Measurements from ENCODE around the gene TSR3.

The TSR3 gene

DNA sequence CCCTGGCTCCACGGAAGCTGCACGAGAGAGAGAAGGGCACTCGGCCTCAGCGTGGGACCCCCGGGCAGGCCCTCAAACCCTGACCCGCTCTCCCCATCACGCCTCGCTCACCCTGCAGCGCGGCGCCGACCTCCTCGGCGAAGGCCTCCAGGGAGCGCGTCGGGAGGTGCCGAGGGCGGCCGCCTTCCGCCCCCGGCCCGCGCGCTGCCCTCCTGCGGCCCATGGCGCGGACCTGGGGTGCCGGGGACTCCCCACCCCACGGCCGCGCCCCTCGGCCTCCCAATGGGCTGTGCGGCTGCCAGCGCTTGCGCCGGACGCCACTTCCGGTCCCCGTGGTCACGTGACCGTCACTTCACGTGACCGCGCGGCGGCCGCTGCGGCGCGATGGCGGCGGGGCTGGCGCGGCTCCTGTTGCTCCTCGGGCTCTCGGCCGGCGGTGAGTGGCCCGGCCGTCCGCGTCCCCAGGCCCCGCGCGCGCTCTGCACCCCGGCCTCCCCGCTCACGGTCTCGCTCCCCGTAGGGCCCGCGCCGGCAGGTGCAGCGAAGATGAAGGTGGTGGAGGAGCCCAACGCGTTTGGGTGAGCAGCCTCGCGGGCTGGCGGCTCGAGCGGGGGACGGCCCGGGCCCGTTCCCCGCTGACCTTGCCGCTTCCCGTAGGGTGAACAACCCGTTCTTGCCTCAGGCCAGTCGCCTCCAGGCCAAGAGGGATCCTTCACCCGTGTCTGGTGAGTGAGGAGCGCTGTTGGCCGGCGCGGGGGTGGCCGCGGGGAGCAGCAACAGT lies at the start of gene TSR3, which contains the start of gene GNPTG:
TSR3 (minus strand) TSS at position 297 of the 781 bp plus-strand sequence; CDS start at position 223, 74 bp downstream.
GNPTG (plus strand) TSS at position 350 of the 781 bp plus-strand sequence; CDS start at position 385, 35 bp downstream.
- DNase-seq, result peak; percentile 83

DNA sequence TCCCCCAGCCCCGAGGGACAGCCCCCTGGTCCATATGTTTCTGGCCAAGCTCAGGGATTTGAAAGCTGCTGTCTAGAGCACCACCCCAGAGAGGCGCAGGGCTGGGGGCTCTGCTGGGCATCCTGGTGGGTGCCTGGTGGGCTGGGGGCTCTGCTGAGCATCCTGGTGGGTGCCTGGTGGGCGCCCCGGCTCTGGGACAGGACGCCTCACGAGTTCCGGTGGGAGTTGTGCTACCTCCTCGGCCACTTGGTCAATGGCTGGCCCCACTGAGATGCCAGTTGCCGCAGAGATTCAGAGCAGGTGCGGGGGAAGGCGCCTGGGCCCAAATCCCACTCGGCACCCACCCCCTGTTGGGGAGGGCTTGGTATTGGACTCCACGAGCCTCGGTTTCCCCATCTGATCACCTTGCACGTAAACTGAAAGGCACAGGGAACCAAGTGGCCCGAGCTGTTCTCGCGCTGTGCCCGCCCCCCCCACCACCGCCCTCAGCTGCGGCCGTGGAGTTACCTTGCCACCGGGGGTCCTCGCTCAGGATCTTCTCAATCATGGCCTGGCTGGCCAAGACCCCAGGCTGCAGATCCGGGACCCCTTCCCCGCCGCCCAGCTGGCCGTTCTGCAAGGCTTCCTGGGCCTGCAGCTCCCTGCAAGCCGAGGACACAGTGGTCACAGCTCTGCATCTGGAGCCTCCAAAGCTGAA lies 49.5 kb upstream of the TSR3 start:
- DNase-seq, result no peak

DNA sequence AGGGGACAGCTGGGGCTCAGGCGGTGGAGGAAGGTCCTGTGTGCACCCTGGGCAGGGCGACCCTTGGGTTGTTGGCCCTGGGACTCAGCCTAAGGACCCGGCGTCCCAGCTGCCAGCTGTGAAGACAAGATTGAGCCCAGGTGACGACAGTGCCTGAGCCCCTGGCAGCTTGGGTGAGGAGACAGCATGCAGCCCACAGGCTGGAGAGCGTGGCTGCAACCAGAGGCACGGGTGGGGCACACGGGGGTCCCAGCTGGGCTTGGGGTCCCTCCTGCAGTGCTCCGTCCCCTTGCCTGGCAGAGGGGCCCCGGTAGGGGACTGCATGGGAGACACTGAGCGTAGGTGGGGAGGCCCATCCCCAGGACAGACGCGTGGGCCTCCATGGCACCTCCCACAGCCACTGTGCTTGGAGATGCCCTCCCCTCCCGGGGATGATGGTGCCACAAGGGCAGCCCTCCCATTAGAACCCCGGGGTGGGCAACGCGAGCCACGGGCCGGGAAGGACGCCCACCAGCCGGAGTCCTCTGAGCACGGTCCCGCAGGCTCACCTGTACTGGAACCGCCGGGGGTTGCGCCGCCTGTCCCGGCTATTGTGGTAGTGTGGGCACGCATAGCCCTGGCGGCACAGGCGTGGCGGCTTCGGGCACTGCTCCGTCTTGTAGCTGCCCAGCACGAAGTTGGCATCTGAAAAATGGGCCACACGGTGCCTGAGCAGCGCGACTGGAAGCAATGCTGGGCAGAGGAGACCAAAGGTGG lies 47.3 kb upstream of the TSR3 start:
- no peak for DNase-seq

DNA sequence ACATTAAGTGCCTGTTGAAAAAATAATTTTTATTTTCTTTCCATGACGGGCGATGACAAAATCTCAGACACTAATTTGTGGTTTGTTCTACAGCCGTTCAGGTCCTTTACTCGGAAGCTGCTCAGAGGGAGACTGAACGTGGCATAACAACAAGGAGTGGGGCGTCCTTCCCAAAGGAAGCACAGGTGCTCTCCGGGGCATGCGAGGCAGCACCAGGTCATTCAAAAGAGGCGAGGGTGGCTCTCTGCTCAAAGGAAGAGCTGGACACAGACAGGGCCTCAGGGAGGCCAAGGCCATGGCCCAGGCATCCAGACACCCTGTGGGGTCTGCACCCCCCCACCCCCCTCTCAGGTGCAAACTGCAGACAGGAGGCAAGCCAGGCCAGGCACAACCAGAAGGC lies 46.7 kb upstream of the TSR3 start:
- DNase-seq, result no peak

DNA sequence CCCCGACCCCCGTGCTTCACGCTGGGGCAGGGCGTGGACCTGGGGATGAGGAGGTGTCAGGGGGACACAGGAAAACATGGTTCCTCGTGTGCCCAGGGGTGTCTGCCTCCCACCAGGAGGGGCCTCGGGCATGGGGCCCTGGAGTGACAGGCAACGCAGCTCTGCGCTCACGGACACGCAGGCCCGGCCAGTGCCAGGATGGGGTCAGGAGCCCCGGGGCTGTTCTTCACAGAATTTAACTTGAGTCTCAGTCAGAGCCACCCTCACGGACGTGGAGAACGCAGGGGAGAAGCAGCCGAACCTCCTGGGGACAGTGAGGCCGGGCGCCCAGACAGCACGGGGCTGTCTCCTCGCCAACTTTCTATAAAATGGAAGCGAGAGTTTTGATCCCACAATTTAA lies 46.1 kb upstream of the TSR3 start:
- DNase-seq, result no peak

DNA sequence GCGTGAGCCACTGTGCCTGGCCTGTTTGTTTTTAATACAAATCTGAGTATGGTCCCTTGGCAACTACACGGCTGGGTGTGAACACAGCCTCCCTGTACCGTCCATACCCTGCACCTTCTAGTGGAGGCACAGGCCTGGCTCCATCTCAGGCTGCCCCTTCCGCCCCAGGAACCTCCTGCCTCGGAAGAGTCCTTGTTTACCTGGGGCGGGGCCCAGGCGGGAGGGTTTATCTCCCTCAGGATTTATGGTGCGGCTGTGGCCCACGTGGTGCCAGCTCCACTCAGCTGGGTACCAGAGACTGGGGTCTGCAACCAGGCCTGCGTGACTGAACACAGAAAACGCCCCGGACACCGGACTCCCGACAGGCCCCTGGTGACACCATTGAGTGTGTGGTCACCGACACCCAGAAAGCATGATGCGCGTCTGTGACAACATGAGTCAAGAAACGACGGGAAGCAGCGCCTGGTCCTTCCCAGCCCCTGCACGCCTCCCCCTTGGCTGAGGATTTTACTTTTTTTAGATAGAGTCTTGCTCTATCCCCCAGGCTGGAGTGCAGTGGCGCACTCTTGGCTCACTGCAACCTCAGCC lies 43.9 kb upstream of the TSR3 start:
- DNase-seq, result no peak

DNA sequence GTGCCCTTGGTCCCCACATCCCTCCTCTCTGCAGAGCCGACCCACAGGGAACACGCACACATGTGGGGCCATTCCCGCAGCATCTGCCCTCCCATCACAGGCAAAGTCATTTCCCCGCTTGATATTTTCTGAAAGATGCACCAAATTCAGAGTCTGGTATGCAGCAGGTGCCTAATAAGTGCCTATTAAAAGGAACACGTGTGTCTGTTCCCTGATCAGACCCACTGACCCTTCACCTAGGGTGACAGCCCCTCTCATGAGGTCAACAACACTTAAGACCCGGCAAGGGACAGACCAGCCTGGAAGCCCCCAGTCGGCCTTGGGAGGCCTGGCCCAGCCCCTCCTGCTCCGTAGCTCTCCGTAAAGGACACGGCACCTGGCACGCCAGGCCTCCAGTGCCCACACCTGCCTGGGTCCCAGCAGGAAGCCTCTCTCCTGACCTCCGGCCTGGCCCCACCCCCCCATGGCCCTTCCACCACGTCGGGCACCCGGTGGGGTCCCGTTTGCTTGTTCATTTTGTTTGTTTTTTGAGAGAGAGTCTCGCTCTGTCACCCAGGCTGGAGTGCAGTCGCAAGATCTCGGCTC lies 42.8 kb upstream of the TSR3 start:
- no peak for DNase-seq

DNA sequence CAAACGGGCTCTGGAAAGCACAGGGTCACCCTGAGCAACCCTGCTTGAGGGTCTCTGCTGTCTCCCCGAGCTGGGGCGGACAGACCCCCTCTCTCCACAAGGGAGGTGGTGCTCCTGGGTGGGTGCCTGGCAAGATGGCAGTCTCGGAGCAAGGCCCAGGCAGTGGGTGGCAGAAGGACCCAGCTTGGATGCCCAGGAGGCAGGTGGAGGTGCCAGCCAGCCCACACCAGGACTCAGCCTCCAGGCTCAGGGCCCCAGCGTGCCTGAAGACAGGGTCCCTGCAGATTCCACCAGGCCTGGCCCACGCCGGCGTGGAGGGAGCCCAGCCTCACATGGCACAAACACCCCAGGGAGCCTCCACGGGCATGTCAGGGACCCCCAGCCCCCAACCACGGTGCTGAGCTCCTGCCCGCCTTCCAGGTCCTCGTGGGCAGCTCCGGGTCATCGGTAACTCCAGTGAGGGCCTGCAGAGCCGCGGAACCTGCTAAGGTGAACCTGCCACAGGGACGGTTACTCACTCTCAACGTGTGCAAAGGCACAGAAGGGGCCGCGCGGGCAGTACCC lies 42.0 kb upstream of the TSR3 start:
- DNase-seq, result no peak

DNA sequence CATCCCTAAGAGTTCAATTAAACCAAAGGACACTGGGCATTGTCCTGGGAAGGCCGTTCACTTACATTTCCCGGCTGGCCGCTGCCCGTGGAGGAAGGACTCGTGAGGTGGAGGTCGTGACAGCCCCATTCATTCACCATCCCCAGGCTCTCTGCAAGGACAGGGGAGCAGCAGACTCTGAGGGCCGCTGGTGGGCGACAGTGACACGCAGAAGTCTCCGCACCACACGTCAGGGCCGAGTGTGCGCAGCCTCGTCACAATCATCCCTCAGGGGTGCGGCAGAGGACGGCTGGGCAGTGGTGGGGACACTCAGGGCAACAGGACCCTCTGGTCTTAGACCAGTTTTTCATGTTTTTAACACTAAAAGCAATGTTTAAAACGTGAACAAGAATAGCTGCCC lies 41.1 kb upstream of the TSR3 start:
- no peak for DNase-seq

DNA sequence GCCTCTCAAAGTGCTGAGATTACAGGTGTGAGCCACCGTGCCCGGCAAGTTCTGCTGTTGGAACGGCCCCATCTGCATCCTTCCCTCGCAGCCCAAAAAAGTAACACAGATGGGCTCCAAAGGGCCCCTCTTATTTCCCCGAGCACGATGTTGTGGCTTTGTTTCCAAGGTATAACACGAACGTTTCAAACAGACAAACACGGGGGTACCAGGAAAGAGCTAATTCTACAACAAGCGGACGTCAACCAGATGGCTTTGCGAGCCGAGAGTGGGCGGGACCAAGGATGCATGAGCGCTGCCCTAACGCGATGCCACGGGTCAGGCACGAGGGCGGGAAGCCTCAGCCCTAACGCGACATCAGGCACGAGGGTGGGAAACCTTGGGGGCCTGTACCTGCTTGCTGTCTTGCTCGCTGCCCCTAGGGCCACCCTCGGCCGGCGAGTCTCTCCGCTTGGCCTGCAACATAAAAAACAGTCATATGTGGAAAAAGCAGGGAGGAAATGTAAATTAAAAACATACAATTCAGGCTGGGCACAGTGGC lies 38.6 kb upstream of the TSR3 start:
- no peak for DNase-seq

DNA sequence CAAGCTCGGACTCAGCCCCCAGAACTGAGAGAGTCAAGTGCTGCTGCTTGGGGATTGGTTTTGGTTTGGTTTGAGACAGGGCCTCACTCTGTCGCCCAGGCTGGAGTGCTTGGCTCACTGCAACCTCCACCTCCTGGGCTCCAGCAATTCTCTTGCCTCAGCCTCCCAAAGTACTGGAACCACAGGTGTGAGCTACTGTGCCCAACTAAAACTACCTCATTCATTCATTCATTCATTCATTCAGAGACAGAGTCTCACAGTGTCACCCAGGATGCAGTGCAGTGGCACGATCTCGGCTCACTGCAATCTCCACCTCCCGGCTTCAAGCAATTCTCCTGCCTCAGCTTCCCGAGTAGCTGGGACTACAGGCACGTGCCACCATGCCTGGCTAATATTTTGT lies 38.1 kb upstream of the TSR3 start:
- DNase-seq, result no peak

DNA sequence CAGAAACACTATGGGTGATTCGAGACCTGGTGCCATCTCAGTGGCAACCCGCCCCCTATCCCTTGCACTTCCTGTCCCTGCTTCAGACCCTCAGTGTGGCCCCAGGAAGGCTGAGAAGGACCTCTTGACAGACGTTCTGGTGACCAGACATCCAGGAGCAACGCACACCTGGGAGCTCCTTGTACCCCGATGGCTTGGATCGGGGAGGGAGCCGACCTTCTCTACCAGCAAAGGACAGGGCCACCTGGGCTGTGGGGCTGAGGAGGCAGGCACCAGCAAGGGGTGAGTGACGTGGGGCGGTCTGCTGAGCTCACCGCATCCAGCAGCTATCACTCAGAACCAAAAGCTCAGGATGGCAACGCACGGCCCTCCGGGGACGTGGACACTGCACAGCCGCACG lies 35.7 kb upstream of the TSR3 start:
- DNase-seq, result no peak

DNA sequence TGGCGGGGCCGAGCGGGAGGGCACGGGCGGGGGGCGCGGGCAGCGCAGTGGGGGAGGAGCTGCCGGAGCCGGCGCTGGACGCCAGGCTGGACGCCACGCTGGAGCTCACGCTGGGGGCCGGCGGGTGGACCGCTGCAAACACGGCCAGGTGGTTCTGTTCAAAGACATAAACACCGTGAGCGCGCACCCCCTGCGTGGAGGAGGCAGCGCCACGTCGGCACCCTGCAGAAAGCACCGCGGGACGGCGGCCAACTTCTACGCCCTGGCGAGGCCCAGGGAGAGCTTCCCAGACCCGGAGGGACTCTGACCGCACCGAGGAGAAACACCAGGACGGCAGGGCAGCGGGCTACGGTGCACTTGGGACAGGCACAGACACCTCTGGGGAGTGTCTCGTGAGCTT lies 33.6 kb upstream of the TSR3 start:
- DNase-seq, result no peak

DNA sequence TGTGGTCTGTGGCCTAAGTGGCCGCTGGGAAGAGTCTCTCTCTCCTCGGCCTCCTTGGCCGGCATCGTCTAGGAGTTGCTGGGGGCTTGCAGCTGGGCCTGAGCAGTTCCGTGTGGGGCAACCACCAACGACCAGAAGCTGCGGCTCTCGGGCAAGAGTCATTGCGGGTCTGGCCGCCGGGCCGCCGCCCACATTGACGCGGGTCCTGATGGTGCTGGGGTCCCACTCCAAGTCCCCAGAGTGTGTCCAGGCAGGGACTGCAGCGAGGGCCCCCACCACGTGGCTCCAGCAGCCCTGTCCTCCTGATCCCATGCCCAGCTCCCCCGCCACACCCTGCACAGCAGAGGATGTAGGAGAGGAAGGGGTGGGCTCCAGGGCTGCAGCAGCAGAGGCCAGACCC lies 31.9 kb upstream of the TSR3 start:
- no peak for DNase-seq

DNA sequence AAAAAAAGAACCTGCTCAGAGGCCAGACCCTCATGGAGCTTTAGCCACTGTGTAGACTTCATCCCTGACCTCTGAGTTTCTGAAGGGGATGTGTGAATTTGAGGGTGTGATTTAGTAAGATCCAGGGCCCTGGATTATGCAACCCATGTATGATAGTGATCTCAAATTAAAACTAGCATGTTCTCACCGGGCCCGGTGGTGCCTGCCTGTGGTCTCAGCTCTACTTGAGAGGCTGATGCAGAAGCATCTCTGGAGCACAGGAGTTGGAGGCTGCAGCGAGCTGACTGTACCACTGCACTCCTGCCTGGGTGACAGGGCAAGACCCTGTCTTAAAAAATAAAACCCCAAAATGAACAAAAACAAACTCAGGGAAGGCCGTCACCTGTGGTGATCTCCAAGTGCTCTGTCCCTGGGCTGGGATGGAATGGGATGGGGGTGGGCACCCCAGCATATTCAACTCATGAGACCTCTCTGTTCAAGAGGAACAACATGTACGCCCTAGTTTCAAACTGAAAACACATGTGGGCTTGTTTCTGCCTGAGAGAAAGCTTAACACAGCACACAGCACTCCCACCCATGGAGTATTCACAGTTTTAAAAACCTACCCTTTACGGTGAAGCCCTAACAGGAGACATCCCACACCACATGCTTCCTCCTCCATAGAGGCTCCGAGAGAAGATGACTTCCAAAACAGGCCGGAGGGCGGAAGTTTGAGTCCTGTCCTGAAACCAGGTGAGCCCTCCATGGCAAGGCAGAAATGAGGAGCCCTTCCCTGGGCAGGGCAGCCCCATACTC lies 30.1 kb upstream of the TSR3 start:
- DNase-seq, result no peak

DNA sequence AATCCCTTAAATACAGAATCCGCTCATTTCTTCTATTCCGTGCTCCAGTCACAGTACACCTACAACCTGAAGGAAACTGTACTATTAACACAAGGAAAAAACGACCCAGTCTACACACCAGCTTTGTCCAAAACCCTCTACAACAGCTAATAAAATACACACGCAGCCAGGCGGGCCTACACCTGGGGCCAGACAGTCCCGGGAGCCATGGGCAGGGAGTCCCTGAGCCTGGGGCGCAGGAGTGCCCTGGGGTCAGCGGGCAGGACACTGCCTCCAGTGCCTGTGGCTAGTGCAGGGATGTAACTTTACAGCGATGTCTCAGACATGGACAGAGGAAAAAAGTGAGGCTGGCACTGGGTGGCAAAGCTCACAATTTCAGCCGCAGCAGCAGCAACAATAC lies 28.5 kb upstream of the TSR3 start:
- no peak for DNase-seq

DNA sequence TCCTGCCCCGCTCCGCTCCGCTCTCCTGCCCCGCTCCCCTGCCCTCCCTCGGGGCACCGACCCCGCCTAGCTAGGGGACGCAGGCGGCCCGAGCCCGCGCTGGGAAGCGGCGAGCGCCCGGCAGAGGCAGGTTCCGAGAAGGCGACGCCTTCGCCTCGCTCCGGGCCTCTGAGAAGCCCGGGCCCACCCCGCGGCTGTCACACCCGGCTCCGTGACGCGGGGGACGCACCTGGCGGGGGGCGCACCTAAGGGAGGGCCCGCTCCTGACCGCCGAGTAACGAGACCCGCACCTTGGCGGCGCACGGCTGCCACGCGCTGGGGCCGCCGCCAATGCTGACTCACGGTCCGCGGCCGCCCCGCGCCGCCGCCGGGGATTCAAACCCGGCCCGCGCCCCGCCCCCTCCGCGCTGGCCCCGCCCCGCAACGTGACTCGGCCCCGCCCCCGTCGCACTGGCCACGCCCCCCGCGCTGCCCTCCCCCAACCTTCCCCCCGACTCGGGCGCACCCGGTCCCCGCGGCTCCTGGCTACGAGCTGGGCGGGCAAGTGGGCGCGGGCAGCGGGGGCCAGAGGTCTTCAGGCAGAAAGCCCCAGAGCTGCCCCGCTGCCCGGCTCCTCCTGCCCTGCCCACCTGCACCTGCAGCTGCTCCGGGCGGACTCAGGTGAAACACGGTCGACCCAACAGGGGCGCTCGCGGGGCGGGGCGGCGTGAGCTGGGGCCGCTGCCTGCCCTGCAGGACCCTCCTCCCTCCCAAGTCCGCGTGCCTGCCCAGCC lies 27.8 kb upstream of the TSR3 start:
- DNase-seq, result peak; percentile 66

DNA sequence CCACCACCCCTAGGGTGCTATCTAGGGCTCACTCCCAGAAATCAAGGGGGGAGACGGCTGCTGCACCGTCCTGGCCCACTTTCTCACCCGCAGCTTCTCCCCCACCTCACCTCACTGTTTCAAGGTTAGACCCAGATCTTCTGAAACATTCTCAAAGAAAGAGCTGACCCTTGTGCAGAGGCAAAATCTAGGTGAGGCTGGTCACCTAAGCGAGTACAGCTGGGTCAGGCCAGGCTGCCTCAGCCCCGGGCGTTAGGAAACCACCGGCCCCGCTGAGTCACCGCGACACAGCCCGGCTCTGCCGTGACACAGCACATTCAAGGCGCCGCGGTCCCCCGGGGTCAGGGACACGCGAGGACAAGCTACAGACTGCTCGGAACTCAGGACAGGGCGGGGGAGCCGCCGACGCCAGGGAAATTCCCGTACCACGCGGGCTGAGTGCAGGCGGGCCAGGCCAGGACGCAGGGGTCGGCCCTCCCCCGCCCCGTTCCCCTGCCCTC lies 27.2 kb upstream of the TSR3 start:
- DNase-seq, result peak; percentile 72

DNA sequence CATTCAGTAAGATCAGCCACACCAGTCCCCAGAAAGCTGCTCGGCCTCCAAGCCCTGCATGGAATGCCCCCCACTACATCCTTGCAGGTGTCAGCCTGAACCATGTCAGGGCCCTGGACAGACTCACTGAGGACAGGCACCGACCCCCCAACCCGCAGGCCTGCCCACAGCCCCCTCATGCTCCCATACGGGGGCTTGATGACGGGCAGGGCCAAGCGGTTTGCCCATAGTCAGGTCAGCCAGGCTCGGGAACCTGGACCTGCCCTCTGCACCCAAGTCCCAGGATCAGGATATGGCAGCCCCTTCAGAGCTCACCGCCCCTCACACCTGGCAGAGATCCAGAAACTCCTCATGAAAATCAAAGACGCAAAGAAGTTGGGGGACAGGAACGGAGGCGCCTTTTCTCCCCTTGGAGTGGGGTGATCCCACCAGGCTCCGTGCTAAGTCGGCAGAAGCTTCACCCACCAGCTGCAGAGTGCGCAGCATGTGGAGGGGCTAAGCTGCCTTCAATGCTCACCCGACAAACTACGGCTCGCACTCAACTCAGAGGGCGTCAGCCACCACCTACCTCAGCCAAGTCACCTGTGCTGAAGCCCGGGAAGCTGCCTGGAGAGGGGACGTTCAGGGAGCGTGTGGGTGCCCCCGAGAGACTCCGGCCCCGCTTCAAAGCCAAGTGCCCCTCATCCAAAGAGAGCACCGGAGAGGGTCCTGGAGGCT lies 26.6 kb upstream of the TSR3 start:
- DNase-seq, result no peak
